ENCODE results near the gene TMC7. TPM values are rescaled to one million over a fixed set of nuclear protein-coding genes. Genes with fewer than 3 reads are reported as not detected.

The TMC7 gene
- total and polyA plus RNA-seq, 2 of the 8 experiments (the other 6 are each of a cell fraction or from before 2014, with no cell fraction given), result 2.3 to 2.6 TPM

GRCh38 chr16:19083670-19084069, 99.9 kb downstream of the TMC7 start (continued):
- TF ChIP-seq, protein P1, sequence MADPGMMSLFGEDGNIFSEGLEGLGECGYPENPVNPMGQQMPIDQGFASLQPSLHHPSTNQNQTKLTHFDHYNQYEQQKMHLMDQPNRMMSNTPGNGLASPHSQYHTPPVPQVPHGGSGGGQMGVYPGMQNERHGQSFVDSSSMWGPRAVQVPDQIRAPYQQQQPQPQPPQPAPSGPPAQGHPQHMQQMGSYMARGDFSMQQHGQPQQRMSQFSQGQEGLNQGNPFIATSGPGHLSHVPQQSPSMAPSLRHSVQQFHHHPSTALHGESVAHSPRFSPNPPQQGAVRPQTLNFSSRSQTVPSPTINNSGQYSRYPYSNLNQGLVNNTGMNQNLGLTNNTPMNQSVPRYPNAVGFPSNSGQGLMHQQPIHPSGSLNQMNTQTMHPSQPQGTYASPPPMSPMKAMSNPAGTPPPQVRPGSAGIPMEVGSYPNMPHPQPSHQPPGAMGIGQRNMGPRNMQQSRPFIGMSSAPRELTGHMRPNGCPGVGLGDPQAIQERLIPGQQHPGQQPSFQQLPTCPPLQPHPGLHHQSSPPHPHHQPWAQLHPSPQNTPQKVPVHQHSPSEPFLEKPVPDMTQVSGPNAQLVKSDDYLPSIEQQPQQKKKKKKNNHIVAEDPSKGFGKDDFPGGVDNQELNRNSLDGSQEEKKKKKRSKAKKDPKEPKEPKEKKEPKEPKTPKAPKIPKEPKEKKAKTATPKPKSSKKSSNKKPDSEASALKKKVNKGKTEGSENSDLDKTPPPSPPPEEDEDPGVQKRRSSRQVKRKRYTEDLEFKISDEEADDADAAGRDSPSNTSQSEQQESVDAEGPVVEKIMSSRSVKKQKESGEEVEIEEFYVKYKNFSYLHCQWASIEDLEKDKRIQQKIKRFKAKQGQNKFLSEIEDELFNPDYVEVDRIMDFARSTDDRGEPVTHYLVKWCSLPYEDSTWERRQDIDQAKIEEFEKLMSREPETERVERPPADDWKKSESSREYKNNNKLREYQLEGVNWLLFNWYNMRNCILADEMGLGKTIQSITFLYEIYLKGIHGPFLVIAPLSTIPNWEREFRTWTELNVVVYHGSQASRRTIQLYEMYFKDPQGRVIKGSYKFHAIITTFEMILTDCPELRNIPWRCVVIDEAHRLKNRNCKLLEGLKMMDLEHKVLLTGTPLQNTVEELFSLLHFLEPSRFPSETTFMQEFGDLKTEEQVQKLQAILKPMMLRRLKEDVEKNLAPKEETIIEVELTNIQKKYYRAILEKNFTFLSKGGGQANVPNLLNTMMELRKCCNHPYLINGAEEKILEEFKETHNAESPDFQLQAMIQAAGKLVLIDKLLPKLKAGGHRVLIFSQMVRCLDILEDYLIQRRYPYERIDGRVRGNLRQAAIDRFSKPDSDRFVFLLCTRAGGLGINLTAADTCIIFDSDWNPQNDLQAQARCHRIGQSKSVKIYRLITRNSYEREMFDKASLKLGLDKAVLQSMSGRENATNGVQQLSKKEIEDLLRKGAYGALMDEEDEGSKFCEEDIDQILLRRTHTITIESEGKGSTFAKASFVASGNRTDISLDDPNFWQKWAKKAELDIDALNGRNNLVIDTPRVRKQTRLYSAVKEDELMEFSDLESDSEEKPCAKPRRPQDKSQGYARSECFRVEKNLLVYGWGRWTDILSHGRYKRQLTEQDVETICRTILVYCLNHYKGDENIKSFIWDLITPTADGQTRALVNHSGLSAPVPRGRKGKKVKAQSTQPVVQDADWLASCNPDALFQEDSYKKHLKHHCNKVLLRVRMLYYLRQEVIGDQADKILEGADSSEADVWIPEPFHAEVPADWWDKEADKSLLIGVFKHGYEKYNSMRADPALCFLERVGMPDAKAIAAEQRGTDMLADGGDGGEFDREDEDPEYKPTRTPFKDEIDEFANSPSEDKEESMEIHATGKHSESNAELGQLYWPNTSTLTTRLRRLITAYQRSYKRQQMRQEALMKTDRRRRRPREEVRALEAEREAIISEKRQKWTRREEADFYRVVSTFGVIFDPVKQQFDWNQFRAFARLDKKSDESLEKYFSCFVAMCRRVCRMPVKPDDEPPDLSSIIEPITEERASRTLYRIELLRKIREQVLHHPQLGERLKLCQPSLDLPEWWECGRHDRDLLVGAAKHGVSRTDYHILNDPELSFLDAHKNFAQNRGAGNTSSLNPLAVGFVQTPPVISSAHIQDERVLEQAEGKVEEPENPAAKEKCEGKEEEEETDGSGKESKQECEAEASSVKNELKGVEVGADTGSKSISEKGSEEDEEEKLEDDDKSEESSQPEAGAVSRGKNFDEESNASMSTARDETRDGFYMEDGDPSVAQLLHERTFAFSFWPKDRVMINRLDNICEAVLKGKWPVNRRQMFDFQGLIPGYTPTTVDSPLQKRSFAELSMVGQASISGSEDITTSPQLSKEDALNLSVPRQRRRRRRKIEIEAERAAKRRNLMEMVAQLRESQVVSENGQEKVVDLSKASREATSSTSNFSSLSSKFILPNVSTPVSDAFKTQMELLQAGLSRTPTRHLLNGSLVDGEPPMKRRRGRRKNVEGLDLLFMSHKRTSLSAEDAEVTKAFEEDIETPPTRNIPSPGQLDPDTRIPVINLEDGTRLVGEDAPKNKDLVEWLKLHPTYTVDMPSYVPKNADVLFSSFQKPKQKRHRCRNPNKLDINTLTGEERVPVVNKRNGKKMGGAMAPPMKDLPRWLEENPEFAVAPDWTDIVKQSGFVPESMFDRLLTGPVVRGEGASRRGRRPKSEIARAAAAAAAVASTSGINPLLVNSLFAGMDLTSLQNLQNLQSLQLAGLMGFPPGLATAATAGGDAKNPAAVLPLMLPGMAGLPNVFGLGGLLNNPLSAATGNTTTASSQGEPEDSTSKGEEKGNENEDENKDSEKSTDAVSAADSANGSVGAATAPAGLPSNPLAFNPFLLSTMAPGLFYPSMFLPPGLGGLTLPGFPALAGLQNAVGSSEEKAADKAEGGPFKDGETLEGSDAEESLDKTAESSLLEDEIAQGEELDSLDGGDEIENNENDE (IDR thresholded peaks at IDR 0.05; ENCODE audit: insufficient replicate concordance, low read length), result no peak
- TF ChIP-seq NANOG (IDR thresholded peaks at IDR 0.05; ENCODE audit: insufficient read depth, low read depth, low read length, poor library complexity, severe bottlenecking) (no peak), CHD2 (IDR thresholded peaks at IDR 0.05; ENCODE audit: low read length) (no peak), PHF8 (conservative IDR thresholded peaks at IDR 0.05; ENCODE audit: low read depth, low read length) (no peak), CTBP2 (IDR thresholded peaks at IDR 0.05; ENCODE audit: borderline replicate concordance, insufficient read depth, insufficient read length, low read length) (no peak), KDM4A (IDR thresholded peaks at IDR 0.05; ENCODE audit: low read depth, low read length, severe bottlenecking) (no peak), SRF (IDR thresholded peaks at IDR 0.05; ENCODE audit: low read depth, low read length) (no peak), JUND (IDR thresholded peaks at IDR 0.05; ENCODE audit: low read length) (no peak), EGR1 (IDR thresholded peaks at IDR 0.05; ENCODE audit: borderline replicate concordance, low read depth, low read length) (no peak), TBP (IDR thresholded peaks at IDR 0.05; ENCODE audit: low read depth, low read length) (no peak), SIX5 (IDR thresholded peaks at IDR 0.05; ENCODE audit: low read depth, low read length) (no peak)

All from H1 (cell line).